GM23338 (cell line): ENCODE data around the gene PEPD. TPM values are rescaled to one million over a fixed set of nuclear protein-coding genes. Genes with fewer than 3 reads are reported as not detected.

Source experiments
- ATAC-seq: fragments of 200-7000 bp; cut with Tn5 transposase; 3 replicates; pipeline ENCODE4 v1.9.1; 2020
- DNase-seq: peaks from one replicate; pipeline ENCODE4 v3.0.0-alpha.2; 2015; ENCODE audit warnings: low spot score
- H2AFZ ChIP-seq: fragments of 200-600 bp; sonication (generic); 2 replicates; pipeline ENCODE4 v1.8.0; 2016; ENCODE audit warnings: antibody characterized with exemption, mild to moderate bottlenecking, moderate library complexity
- H3F3A ChIP-seq: fragments of 200-600 bp; sonication (generic); replicated peaks from 2 replicates; pipeline ENCODE4 v1.8.0; 2017; ENCODE audit warnings: antibody characterized with exemption, mixed run types, low read depth
- H3K27ac ChIP-seq: fragments of 200-600 bp; sonication (generic); 2 replicates; pipeline ENCODE4 v1.6.1; 2016; ENCODE audit warnings: low read depth
- H3K27me3 ChIP-seq: fragments of 200-600 bp; sonication (generic); 2 replicates; pipeline ENCODE4 v1.8.0; 2016; ENCODE audit warnings: mild to moderate bottlenecking, mixed run types, moderate library complexity; ENCODE audit not compliant: insufficient read depth
- H3K36me3 ChIP-seq: fragments of 200-600 bp; sonication (generic); 2 replicates; pipeline ENCODE4 v1.8.0; 2016; ENCODE audit warnings: mild to moderate bottlenecking; ENCODE audit not compliant: insufficient read depth
- H3K4me1 ChIP-seq: fragments of 200-600 bp; sonication (generic); 2 replicates; pipeline ENCODE4 v1.8.0; 2016; ENCODE audit warnings: mild to moderate bottlenecking, moderate library complexity; ENCODE audit not compliant: insufficient read depth
- H3K4me2 ChIP-seq: fragments of 200-600 bp; sonication (generic); 2 replicates; pipeline ENCODE4 v1.7.1; 2017; ENCODE audit warnings: mixed run types
- H3K4me3 ChIP-seq: fragments of 200-600 bp; sonication (generic); 2 replicates; pipeline ENCODE4 v1.6.1; 2016; ENCODE audit warnings: mixed run types
- H3K79me2 ChIP-seq: fragments of 200-600 bp; sonication (generic); replicated peaks from 2 replicates; pipeline ENCODE4 v1.8.0; 2017; ENCODE audit warnings: mild to moderate bottlenecking; ENCODE audit not compliant: insufficient read depth
- H3K9me2 ChIP-seq: fragments of 200-600 bp; sonication (generic); 2 replicates; pipeline ENCODE4 v1.8.0; 2017; ENCODE audit not compliant: insufficient read depth
- H4K20me1 ChIP-seq: fragments of 200-600 bp; sonication (generic); replicated peaks from 2 replicates; pipeline ENCODE4 v1.8.0; 2017; ENCODE audit warnings: mild to moderate bottlenecking; ENCODE audit not compliant: insufficient read depth
- H3K27ac Mint-ChIP-seq: 2 replicates; pipeline ENCODE4 v1.8.0; 2020; ENCODE audit warnings: inconsistent platforms, mild to moderate bottlenecking, moderate library complexity, mixed read lengths
- H3K27me3 Mint-ChIP-seq: 3 replicates; pipeline ENCODE4 v1.8.0; 2022; ENCODE audit warnings: low read depth, mild to moderate bottlenecking, moderate library complexity, mixed read lengths, inconsistent platforms; ENCODE audit not compliant: insufficient read depth, poor library complexity
- H3K36me3 Mint-ChIP-seq: 3 replicates; pipeline ENCODE4 v1.8.0; 2021; ENCODE audit warnings: low read depth, mild to moderate bottlenecking, inconsistent platforms, moderate library complexity, mixed read lengths
- H3K4me1 Mint-ChIP-seq: 3 replicates; pipeline ENCODE4 v1.8.0; 2020; ENCODE audit warnings: mild to moderate bottlenecking, inconsistent platforms, mixed read lengths
- H3K4me3 Mint-ChIP-seq: 3 replicates; pipeline ENCODE4 v1.8.0; 2021; ENCODE audit warnings: moderate library complexity, mild to moderate bottlenecking, inconsistent platforms, mixed read lengths
- H3K9me3 Mint-ChIP-seq: 3 replicates; pipeline ENCODE4 v1.8.0; 2020; ENCODE audit warnings: moderate library complexity, mild to moderate bottlenecking, inconsistent platforms, mixed read lengths
- CREB1 ChIP-seq: fragments of 250-450 bp; sonication (Bioruptor Pico); IDR thresholded peaks from 2 replicates; pipeline ENCODE4 v1.5.0; 2020; ENCODE audit warnings: low read depth, mild to moderate bottlenecking, moderate library complexity
- CTCF ChIP-seq, 2 experiments: fragments of 200-600 bp in 1 of 2; sonication (generic) in 1 of 2; conservative IDR thresholded peaks; 2 replicates each; pipeline versions ENCODE4 v1.5.1 to v1.6.1; 2016 to 2017; ENCODE audit warnings: antibody characterized with exemption in 2 of 2, low read depth in 2 of 2, mild to moderate bottlenecking in 2 of 2, moderate library complexity in 1 of 2
- EZH2 ChIP-seq: fragments of 200-600 bp; sonication (generic); IDR thresholded peaks from one replicate; pipeline ENCODE4 v1.8.0; 2017; ENCODE audit warnings: antibody characterized with exemption, mild to moderate bottlenecking, low read depth; ENCODE audit not compliant: unreplicated experiment
- EZH2phosphoT487 ChIP-seq: fragments of 200-600 bp; sonication (generic); IDR thresholded peaks from one replicate; pipeline ENCODE4 v1.8.1; 2018; ENCODE audit warnings: antibody characterized with exemption; ENCODE audit not compliant: unreplicated experiment
- JUNB ChIP-seq: IDR thresholded peaks from one replicate; pipeline ENCODE4 v1.6.1; 2016; ENCODE audit warnings: antibody characterized with exemption; ENCODE audit not compliant: unreplicated experiment
- NANOG ChIP-seq: IDR thresholded peaks from 2 replicates; pipeline ENCODE4 v1.6.1; 2016; ENCODE audit warnings: antibody characterized with exemption, borderline replicate concordance
- POLR2AphosphoS5 ChIP-seq: IDR thresholded peaks from 2 replicates; pipeline ENCODE4 v1.6.1; 2016; ENCODE audit warnings: antibody characterized with exemption, low read depth
- STAT1 ChIP-seq: IDR thresholded peaks from one replicate; pipeline ENCODE4 v1.6.1; 2016; ENCODE audit warnings: antibody characterized with exemption; ENCODE audit not compliant: unreplicated experiment
- ZNF114 ChIP-seq: fragments of 250-450 bp; sonication (Bioruptor Pico); IDR thresholded peaks from 2 replicates; pipeline ENCODE4 v1.5.0; 2020; ENCODE audit warnings: mild to moderate bottlenecking, moderate library complexity
- ZNF331 ChIP-seq: fragments of 250-450 bp; sonication (Bioruptor Pico); IDR thresholded peaks from 2 replicates; pipeline ENCODE4 v1.5.0; 2020; ENCODE audit warnings: low read depth, mild to moderate bottlenecking, moderate library complexity
- ZNF462 ChIP-seq: fragments of 250-450 bp; sonication (Bioruptor Pico); IDR thresholded peaks from 2 replicates; pipeline ENCODE4 v1.5.0; 2020; ENCODE audit warnings: mild to moderate bottlenecking, moderate library complexity
- polyA plus RNA-seq: library from polyadenylated mRNA; unstranded; fragments of >200 nt; fragmentation: Nextera tagmentation; extraction: Ambion mirVana; gene quantifications from 2 replicates; pipeline ENCODE4 v1.2.1, GENCODE V29; 2016
- total RNA-seq: library from RNA; depleted of rRNA; stranded (reverse); fragments of >200 nt; shearing (Covaris generic); gene quantifications from 2 replicates; pipeline ENCODE4 v1.2.3, GENCODE V29; 2014
- TF ChIP-seq, protein P1 (sequence below): IDR thresholded peaks from 2 replicates; pipeline ENCODE4 v1.6.1; 2016; ENCODE audit warnings: antibody characterized with exemption
- TF ChIP-seq, protein P2 (sequence below): IDR thresholded peaks from one replicate; pipeline ENCODE4 v1.6.1; 2018; ENCODE audit warnings: antibody characterized with exemption; ENCODE audit not compliant: unreplicated experiment

Gene PEPD
- total and polyA plus RNA-seq, 2 experiments from 2014 or later, result 81.7 to 89.2 TPM

GRCh38 chr19:33403973-33404304, 117.7 kb downstream of the PEPD start:
- no peaks in the 10 kb centered on the region for H3F3A ChIP-seq
- TF ChIP-seq NANOG, result no peak
- no peak for TF ChIP-seq ZNF462 (CRISPR knock-in tag)
- no peak for TF ChIP-seq EZH2
- TF ChIP-seq CTCF (conservative IDR thresholded peaks at IDR 0.05; ENCODE audit: low read depth in 2 of 2), result no peak
- TF ChIP-seq EZH2phosphoT487, result no peak
- TF ChIP-seq ZNF331 (CRISPR knock-in tag), result no peak
- TF ChIP-seq, protein P1, sequence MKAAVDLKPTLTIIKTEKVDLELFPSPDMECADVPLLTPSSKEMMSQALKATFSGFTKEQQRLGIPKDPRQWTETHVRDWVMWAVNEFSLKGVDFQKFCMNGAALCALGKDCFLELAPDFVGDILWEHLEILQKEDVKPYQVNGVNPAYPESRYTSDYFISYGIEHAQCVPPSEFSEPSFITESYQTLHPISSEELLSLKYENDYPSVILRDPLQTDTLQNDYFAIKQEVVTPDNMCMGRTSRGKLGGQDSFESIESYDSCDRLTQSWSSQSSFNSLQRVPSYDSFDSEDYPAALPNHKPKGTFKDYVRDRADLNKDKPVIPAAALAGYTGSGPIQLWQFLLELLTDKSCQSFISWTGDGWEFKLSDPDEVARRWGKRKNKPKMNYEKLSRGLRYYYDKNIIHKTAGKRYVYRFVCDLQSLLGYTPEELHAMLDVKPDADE, result no peak
- TF ChIP-seq ZNF114 (CRISPR knock-in tag), result no peak
- TF ChIP-seq POLR2AphosphoS5, result no peak
- TF ChIP-seq, protein P2, sequence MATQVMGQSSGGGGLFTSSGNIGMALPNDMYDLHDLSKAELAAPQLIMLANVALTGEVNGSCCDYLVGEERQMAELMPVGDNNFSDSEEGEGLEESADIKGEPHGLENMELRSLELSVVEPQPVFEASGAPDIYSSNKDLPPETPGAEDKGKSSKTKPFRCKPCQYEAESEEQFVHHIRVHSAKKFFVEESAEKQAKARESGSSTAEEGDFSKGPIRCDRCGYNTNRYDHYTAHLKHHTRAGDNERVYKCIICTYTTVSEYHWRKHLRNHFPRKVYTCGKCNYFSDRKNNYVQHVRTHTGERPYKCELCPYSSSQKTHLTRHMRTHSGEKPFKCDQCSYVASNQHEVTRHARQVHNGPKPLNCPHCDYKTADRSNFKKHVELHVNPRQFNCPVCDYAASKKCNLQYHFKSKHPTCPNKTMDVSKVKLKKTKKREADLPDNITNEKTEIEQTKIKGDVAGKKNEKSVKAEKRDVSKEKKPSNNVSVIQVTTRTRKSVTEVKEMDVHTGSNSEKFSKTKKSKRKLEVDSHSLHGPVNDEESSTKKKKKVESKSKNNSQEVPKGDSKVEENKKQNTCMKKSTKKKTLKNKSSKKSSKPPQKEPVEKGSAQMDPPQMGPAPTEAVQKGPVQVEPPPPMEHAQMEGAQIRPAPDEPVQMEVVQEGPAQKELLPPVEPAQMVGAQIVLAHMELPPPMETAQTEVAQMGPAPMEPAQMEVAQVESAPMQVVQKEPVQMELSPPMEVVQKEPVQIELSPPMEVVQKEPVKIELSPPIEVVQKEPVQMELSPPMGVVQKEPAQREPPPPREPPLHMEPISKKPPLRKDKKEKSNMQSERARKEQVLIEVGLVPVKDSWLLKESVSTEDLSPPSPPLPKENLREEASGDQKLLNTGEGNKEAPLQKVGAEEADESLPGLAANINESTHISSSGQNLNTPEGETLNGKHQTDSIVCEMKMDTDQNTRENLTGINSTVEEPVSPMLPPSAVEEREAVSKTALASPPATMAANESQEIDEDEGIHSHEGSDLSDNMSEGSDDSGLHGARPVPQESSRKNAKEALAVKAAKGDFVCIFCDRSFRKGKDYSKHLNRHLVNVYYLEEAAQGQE, result no peak
- TF ChIP-seq CREB1 (CRISPR knock-in tag), result no peak
- no peak for TF ChIP-seq JUNB
- TF ChIP-seq STAT1, result no peak
- no peak overlapping the region for H3K4me2 ChIP-seq
- H3K4me1 ChIP-seq, result no peaks in the 10 kb centered on the region; the same call in 1 of the 2 replicates
- H2AFZ ChIP-seq, result no peak overlapping the region
- no peaks in the 10 kb centered on the region for H3K79me2 ChIP-seq
- DNase-seq, result no peak
- H3K27me3 ChIP-seq, result no peaks in the 10 kb centered on the region
- no peak overlapping the region for H3K4me3 Mint-ChIP-seq
- ATAC-seq, result no peak
- H3K27me3 Mint-ChIP-seq, result peaks cover 4% of the 10 kb centered on the region
- H4K20me1 ChIP-seq, result no peaks in the 10 kb centered on the region
- no peak overlapping the region for H3K27ac Mint-ChIP-seq
- no peaks in the 10 kb centered on the region for H3K9me2 ChIP-seq
- no peaks in the 10 kb centered on the region for H3K36me3 Mint-ChIP-seq
- no peak overlapping the region for H3K4me3 ChIP-seq
- peaks cover 7% of the 10 kb centered on the region for H3K4me1 Mint-ChIP-seq
- no peaks in the 10 kb centered on the region; the same call in 2 of the 3 replicates for H3K9me3 Mint-ChIP-seq
- no peak overlapping the region for H3K27ac ChIP-seq
- H3K36me3 ChIP-seq, result no peaks in the 10 kb centered on the region
